ENCODE data around the gene NLRP9.

DNA sequence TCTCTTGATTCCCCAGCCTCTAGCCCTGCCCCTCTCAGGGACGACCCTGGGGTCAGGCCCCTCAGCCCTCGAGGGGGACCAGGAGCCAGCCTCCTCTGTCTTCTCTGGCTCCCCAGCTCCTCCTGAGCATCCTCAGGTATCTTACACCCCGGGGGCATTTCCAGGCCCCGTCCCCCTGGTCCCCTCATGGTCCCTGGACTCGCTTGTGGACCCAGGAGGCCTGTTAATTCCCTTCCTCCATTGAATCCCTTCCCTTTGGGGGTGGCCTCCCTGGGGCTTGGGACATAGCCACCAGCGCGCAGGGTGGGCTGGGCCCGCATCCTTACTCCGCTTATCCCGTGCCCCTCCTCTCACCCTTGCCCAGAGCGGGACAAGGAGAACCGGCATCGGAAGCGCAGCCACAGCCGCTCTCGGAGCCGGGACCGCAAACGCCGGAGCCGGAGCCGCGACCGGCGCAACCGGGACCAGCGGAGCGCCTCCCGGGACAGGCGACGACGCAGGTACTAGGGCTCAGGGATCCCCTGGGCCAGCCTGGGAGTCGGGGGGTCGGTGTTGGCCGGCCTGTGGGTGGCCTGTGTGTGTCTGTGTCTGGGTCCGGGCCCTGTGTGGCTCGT, 79.2 kb downstream of the NLRP9 start:
- no peak for TF ChIP-seq YY1 (IDR thresholded peaks at IDR 0.05; ENCODE audit: insufficient read depth, insufficient read length)
- TF ChIP-seq ZNF274 (IDR thresholded peaks at IDR 0.05; ENCODE audit: low read depth, low read length) = no peak

Measured in NT2/D1 (cell line).